Measurements from ENCODE around the gene SYNDIG1. TPM values are rescaled to one million over a fixed set of nuclear protein-coding genes. Genes with fewer than 3 reads are reported as not detected.

SYNDIG1 gene
- total RNA-seq, 4 donors from 2014 or later: not detected

DNA sequence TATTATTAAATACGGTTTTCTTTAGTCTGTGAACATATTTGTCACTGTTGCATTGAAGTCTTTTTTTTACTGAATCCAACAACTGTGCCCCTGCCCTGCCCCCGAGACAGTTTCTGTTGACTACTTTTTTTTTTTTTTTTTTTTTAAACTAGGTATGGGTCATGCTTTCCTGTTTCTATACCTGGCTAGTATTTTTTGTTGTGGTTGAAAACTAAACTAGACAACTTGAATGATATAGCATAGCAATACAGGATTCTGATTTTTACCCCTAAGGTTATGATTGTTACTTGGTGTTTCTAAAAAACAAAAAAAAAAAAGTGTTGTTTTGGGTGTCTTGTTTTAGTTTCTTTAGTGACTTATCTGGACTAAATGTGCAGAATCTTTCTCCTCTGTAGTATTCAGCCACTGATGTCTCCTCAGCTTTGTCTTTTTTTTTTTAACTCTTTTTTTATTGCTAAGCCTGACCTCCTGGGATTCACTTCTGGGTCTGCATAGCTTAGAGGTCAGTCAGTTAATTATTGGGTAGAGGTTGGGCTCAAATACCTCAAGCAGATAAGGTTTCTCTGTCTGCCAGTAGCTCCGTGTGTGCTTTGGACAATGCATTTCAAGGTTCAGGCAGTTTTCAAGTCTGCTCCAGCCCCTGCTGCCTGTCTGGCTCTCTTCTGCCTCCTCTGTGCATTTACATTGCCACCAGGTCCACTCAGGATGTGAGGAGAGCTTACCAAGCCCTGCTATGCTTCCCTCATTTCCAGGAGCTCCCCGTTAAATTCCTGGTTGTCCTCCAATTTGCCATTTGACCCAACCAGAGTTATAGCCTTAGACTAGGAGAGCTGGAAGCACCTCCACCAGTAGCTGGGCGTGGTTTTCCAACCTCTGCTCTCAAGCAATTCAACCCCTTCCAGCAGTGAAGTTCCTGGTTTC is 91.4 kb downstream of the SYNDIG1 start:
- no peak for TF ChIP-seq POLR2A (IDR thresholded peaks at IDR 0.05)
- no peak for TF ChIP-seq CTCF (IDR thresholded peaks at IDR 0.05)
- Histone ChIP-seq H3K4me3 (no peak overlapping the region), H3K27me3 (no peaks in the 10 kb centered on the region), H3K36me3 (no peaks in the 10 kb centered on the region), H3K9me3 (no peaks in the 10 kb centered on the region), H3K27ac (no peak overlapping the region), H3K4me1 (no peaks in the 10 kb centered on the region)
- DNase-seq: no peak
- WGBS, 2 donors: 52 to 69% methylated on average over 4 to 5 of the region's 5 CpGs
- intact Hi-C loops (cut with DNase I): no loop called here

GRCh38 chr20:24565835-24566351 is 96.5 kb downstream of the SYNDIG1 start:
- Histone ChIP-seq H3K4me3 (no peak overlapping the region), H3K36me3 (no peaks in the 10 kb centered on the region), H3K9me3 (no peaks in the 10 kb centered on the region), H3K4me1 (no peaks in the 10 kb centered on the region), H3K27me3 (peaks cover 0 to 5% (median 0%) of the 10 kb centered on the region in 4 donors), H3K27ac (no peak overlapping the region)
- no peak for DNase-seq
- TF ChIP-seq CTCF (IDR thresholded peaks at IDR 0.05) (no peak), POLR2A (IDR thresholded peaks at IDR 0.05) (no peak)
- 63 to 80% methylated on average over 2 of the region's 2 CpGs for WGBS, 2 donors
- intact Hi-C loops (cut with DNase I): no loop called here

DNA sequence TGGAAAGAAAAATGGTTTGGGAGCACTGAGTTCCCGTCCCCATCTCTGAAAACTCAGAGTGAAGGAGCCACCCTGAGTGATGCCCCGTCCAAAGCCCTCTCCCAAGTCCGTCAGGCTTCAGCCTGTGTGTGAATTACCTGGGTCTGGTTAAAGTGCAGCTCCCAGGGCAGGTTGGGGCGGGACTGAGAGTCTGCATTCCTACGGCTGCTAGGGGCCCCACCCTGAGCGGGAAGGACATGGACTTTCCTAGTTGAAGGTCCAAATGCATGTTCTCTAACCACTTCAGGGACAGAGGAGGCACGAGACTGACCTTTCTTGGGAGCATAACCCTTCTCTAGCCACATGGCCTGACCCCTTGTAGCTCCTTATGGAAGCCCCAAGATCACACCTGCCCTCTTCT is 97.2 kb downstream of the SYNDIG1 start:
- H3K27me3 ChIP-seq: peaks cover 0 to 5% (median 0%) of the 10 kb centered on the region in 4 donors
- H3K9me3 ChIP-seq: no peaks in the 10 kb centered on the region
- H3K4me3 ChIP-seq: no peak overlapping the region
- DNase-seq: no peak
- intact Hi-C loops (cut with DNase I): no loop called here
- 60 to 74% methylated on average over 1 to 7 of the region's 7 CpGs for WGBS, 2 donors
- no peaks in the 10 kb centered on the region for H3K36me3 ChIP-seq
- TF ChIP-seq CTCF (IDR thresholded peaks at IDR 0.05) (no peak), POLR2A (IDR thresholded peaks at IDR 0.05) (no peak)
- no peaks in the 10 kb centered on the region for H3K4me1 ChIP-seq
- no peak overlapping the region for H3K27ac ChIP-seq

DNA sequence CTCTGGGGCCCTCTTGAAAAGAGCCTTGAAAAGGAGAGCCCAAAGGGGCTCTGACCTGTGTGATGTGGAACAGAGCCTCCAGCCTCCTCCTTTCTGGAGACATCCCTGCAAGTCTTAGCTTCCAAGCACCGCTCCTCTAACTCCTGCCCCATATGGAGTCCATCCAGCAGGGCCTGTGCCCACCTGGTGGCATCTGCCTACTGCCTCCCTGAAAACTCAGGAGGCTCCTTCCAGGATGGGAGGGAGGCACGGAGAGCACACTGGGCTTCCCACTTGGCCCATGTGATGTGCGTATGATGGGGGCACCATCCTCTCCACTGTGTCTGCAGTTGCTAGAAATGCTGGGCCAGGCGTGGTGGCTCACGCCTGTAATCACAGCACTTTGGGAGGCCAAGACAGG is 98.1 kb downstream of the SYNDIG1 start:
- WGBS, 2 donors: 17 to 72% methylated on average over 1 to 5 of the region's 5 CpGs
- DNase-seq: no peak

More for the DNA sequence above, 98.1 kb downstream of the SYNDIG1 start:
- Histone ChIP-seq H3K4me1 (no peaks in the 10 kb centered on the region), H3K9me3 (no peaks in the 10 kb centered on the region), H3K4me3 (no peak overlapping the region), H3K36me3 (no peaks in the 10 kb centered on the region), H3K27me3 (peaks cover 0 to 5% (median 0%) of the 10 kb centered on the region in 4 donors), H3K27ac (no peak overlapping the region)
- no peak for TF ChIP-seq POLR2A (IDR thresholded peaks at IDR 0.05)
- TF ChIP-seq CTCF (IDR thresholded peaks at IDR 0.05): no peak
- intact Hi-C loops (cut with DNase I): no loop called here
